ENCODE results near the gene XRN2.

XRN2 gene

DNA sequence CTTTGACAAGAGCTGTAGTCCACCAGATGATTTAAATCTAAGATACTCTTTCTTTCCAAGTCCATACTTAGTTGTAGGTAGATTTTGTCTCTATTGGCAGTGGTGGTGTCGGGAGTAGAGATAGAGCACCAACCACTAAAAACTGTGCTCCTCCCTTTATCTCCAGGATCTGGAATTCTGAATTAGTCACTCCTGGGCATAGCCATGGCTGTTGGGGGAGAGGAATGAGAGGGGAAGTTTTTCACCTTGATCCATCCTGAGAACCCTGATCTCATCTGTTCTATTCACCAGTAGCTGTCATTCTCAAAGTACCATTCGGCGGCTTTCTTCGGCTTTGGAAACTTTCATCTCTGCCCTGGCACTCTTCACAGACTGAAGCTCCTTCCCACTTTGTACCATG, 129.8 kb downstream of the XRN2 start:
- DNase-seq (ENCODE audit: low read depth): no peak

DNA sequence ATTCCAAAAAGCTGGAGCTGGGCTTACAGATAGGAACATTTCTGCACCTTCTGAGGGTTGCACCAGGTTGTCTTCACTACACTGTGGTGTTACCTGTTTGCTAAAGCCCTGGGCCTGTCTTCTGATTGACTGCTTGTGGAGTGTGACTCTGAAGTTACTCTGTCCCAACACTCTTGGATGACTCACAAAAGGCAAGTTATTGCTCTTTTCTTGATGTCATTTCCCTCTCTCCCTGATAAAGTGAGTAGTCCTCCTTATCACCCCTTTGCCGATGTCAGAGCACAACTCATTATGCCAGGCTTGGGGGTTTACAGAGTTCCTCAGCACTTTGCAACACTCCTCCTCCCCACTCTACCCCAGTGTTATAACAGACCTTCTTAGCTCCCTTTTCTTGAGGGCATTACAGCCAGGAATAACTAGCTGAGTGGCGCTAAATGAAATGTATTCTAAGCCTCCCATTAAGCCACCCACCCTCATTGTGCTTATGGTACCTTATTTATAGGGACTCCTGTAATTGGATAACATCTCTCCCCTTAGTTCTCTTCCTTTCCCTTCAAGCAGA, 130.3 kb downstream of the XRN2 start:
- no peak for DNase-seq (ENCODE audit: low read depth)

DNA sequence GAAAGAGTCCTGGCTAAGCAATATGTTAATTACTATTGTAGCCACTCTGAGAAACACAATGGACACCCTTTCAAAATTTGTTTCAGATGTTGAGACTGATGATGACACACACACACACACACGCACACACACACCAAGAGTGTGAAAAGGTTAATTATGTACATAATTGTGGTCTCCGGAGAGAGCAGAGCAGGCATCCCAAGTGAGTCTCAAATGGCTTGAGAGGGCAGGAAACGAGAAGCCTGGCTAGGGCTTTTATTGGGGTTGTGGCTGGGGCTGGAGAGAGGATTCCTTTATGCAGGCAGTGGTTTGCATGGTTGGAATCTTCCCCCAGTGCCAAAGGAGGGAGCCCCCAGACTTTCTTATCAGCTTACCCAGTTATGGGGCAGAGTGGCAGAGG, 132.4 kb downstream of the XRN2 start:
- no peak for DNase-seq (ENCODE audit: low read depth)

DNA sequence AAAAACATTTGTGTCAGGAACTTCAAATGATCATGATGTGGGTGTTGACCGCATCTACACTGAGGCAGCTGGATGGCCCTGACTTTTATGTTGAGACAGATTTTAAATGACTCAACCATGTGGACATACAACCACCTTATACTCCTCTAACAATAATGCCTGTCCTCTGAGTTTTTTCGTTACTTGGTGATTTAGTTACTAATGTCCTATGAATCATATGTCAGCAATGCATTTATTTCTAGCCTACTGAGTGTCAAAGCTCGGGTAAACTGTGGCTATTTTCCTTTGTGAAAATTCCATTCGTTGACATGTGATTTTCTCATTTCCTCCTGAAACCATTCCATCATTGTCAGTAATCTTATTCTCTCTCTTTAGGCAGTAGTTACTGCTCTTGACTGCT, 133.1 kb downstream of the XRN2 start:
- DNase-seq (ENCODE audit: low read depth): peak; percentile 95

DNA sequence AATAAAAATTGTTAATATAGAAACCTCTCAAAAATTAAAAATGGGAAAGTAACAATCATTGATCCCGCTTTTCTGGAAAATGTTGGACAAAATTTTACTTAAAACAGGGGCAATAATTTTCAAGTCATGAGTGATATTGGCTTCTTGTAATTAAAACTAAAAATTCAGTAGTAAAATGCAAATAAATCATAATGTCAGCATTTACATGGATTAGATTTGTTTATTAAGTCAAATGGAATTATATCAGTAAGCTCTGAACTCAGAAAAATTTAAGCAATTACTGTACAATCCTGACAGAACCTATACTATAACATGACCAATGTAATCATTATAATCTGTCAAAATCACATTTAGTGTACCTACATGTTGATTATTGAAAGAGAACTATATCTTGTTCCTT, 134.1 kb downstream of the XRN2 start:
- no peak for DNase-seq (ENCODE audit: low read depth)

DNA sequence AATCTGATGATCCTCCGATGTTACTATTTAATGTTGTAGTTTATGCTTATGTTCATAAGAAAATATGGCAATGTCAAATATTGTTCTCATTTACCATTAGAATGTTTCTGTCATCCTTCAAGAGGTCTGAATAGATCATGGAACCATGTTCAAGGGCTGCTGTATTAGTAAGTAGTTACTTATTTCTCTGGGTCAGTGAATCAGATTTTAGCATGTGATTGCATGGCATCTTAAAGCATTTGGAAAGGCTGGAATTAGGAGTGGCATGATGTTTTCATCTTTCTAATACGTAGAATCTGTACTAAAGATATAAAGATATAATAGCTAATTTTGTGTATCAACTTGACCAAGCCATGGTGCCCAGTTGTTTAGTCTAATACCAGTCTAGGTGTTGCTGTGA, 134.7 kb downstream of the XRN2 start:
- DNase-seq (ENCODE audit: low read depth): no peak

All from HS-5 (cell line).